Caco-2 (cell line): ENCODE data around the gene DAPK1. TPM values are rescaled to one million over a fixed set of nuclear protein-coding genes. Genes with fewer than 3 reads are reported as not detected.

Experiments used
- BruUV-seq: library from RNA; stranded (reverse); fragments of 400-500 nt; replicated peaks from 2 replicates; lab custom pipeline; 2021; lab: Mats Ljungman, UMichigan
- CTCF ChIA-PET: fragments of 300-600 bp; sonication (Branson Sonifier 250); formaldehyde crosslinking; loops from one replicate; lab custom pipeline; 2022; ENCODE audit warnings: antibody characterized with exemption; lab: Charles Lee
- POLR2A ChIA-PET: fragments of 300-600 bp; sonication (Branson Sonifier 250); formaldehyde crosslinking; loops from one replicate; lab custom pipeline; 2022; ENCODE audit warnings: antibody characterized with exemption; lab: Charles Lee
- DNase-seq, 2 experiments: peaks; one replicate each; pipeline versions ENCODE4 v3.0.0 to v3.0.0-alpha.2; 2020 to 2022
- H3K27me3 ChIP-seq: replicated peaks from 2 replicates; pipeline ENCODE4 v1.6.0; 2011; ENCODE audit warnings: low read length; ENCODE audit not compliant: control insufficient read depth, insufficient read depth
- H3K36me3 ChIP-seq: 2 replicates; pipeline ENCODE4 v1.5.1; 2011; ENCODE audit warnings: low read length; ENCODE audit not compliant: control insufficient read depth, insufficient read depth
- H3K4me1 ChIP-seq: fragments of 250-450 bp; sonication (Bioruptor Pico); 2 replicates; pipeline ENCODE4 v1.5.1; 2020; ENCODE audit warnings: mild to moderate bottlenecking
- H3K4me3 ChIP-seq: 2 replicates; pipeline ENCODE4 v1.5.1; 2011; ENCODE audit warnings: low read depth, mild to moderate bottlenecking, control low read depth, low read length
- H3K9me3 ChIP-seq: fragments of 250-450 bp; sonication (Bioruptor Pico); 2 replicates; pipeline ENCODE4 v1.5.1; 2020; ENCODE audit warnings: mild to moderate bottlenecking, moderate library complexity
- H3K27ac Mint-ChIP-seq: one replicate; pipeline ENCODE4 v1.8.0; 2022; ENCODE audit warnings: mixed read lengths; ENCODE audit not compliant: unreplicated experiment
- H3K27me3 Mint-ChIP-seq: one replicate; pipeline ENCODE4 v1.8.0; 2022; ENCODE audit warnings: mixed read lengths; ENCODE audit not compliant: insufficient read depth, unreplicated experiment
- H3K36me3 Mint-ChIP-seq: one replicate; pipeline ENCODE4 v1.8.0; 2022; ENCODE audit warnings: mild to moderate bottlenecking, mixed read lengths; ENCODE audit not compliant: insufficient read depth, unreplicated experiment
- H3K4me1 Mint-ChIP-seq: one replicate; pipeline ENCODE4 v1.8.0; 2022; ENCODE audit warnings: low read depth, mixed read lengths; ENCODE audit not compliant: unreplicated experiment
- H3K4me3 Mint-ChIP-seq: one replicate; pipeline ENCODE4 v1.8.0; 2022; ENCODE audit warnings: mild to moderate bottlenecking, moderate library complexity, mixed read lengths; ENCODE audit not compliant: unreplicated experiment
- H3K9me3 Mint-ChIP-seq: one replicate; pipeline ENCODE4 v1.8.0; 2022; ENCODE audit warnings: mixed read lengths; ENCODE audit not compliant: unreplicated experiment
- CTCF ChIP-seq, 2 experiments: fragments of 200-600 bp in 1 of 2; IDR thresholded peaks; 1 replicate in 1 of 2; 2 replicates in 1 of 2; pipeline versions ENCODE4 v1.5.1 to v1.8.0; 2011 to 2022; ENCODE audit warnings: antibody characterized with exemption in 1 of 2, control low read depth in 1 of 2, inconsistent platforms in 1 of 2, low read depth in 1 of 2, low read length in 1 of 2, mild to moderate bottlenecking in 1 of 2, moderate library complexity in 1 of 2; ENCODE audit not compliant: insufficient read depth in 1 of 2, severe bottlenecking in 1 of 2, unreplicated experiment in 1 of 2
- intact Hi-C: fragments of 100-400 bp; cut with micrococcal nuclease; formaldehyde crosslinking; loops from one replicate; pipeline ENCODE4 v1.10.0; 2022; ENCODE audit not compliant: unreplicated experiment
- total RNA-seq: library from RNA; stranded (reverse); gene quantifications from 2 replicates; pipeline ENCODE4 v1.2.3, GENCODE V29; 2022

The DAPK1 gene
- total RNA-seq, 1 experiment from 2014 or later = 79.2 TPM

DNA sequence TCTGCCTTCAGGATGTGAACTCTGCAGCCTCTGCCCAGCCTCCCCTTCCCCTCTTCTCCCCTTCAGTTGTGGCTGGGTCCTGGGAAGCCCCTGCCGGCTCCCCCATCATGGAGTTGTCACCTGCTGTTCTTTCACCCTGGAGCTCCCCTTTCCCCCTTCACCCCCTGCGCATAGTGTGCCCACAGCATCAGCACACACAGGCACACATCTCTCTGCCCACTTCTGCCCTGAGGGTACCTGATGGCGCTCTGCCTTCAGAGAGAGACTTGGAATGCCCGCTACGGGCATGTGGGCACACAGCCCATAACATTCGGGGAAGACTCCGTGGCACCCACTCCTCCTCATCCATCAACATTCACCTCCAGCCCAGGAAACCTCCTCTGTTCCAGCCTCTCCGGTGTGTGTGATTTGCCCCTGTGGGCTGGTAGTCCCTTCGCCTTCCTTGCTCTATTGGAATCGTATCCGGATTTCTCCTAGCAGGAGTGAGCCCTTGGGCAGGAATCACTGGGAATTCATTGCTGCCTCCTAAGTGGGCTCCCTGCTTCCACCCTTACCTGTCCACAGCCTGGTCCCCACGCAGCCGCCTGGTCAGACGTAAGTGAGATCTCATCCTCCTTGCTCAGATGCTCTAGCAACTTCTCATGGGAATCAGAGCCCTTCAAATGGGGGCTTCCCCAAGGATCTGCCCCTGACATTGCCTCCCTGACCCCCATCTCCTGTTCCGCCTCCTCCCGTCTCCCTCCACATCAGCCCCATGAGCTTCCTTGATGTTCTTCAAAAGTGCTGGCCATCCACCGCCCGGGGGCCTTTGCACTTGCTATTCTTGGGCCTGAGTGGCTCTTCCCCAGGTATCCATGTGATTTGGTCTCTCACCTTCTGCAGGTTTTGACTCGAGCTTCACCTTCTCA is 166.7 kb downstream of the DAPK1 start:
- Mint-ChIP-seq H3K9me3 (no peaks in the 10 kb centered on the region), H3K27me3 (no peaks in the 10 kb centered on the region), H3K4me3 (no peak overlapping the region), H3K36me3 (peaks cover 61% of the 10 kb centered on the region), H3K4me1 (peaks cover 9% of the 10 kb centered on the region), H3K27ac (no peak overlapping the region)
- Histone ChIP-seq H3K4me3 (no peak overlapping the region), H3K27me3 (no peaks in the 10 kb centered on the region), H3K4me1 (no peaks in the 10 kb centered on the region), H3K9me3 (no peaks in the 10 kb centered on the region), H3K36me3 (no peaks in the 10 kb centered on the region; the same call in none of the 2 replicates)
- BruUV-seq = no TSS peak
- TF ChIP-seq CTCF (IDR thresholded peaks at IDR 0.05; ENCODE audit: insufficient read depth in 1 of 2, low read depth in 1 of 2, low read length in 1 of 2, severe bottlenecking in 1 of 2, unreplicated experiment in 1 of 2) = no peak
- CTCF ChIA-PET = no interaction called here
- DNase-seq = no peak
- intact Hi-C loops = loop anchor here (10.0 kb wide), 1 partner anchor 90 kb away; no protein-coding TSS in a partner anchor
- POLR2A ChIA-PET = no interaction called here

GRCh38 chr9:87665505-87665904 is 167.8 kb downstream of the DAPK1 start:
- Mint-ChIP-seq H3K9me3 (no peaks in the 10 kb centered on the region), H3K4me1 (peaks cover 9% of the 10 kb centered on the region), H3K27ac (no peak overlapping the region), H3K36me3 (peaks cover 60% of the 10 kb centered on the region), H3K4me3 (no peak overlapping the region), H3K27me3 (no peaks in the 10 kb centered on the region)
- Histone ChIP-seq H3K4me3 (no peak overlapping the region), H3K27me3 (no peaks in the 10 kb centered on the region), H3K4me1 (no peaks in the 10 kb centered on the region), H3K9me3 (no peaks in the 10 kb centered on the region), H3K36me3 (no peaks in the 10 kb centered on the region; the same call in none of the 2 replicates)
- ChIA-PET POLR2A (no interaction called here), CTCF (no interaction called here)
- no peak for TF ChIP-seq CTCF (IDR thresholded peaks at IDR 0.05; ENCODE audit: insufficient read depth in 1 of 2, low read depth in 1 of 2, low read length in 1 of 2, severe bottlenecking in 1 of 2, unreplicated experiment in 1 of 2)
- no peak for DNase-seq
- no TSS peak for BruUV-seq
- intact Hi-C loops = loop anchor here (10.0 kb wide), 1 partner anchor 91 kb away; no protein-coding TSS in a partner anchor

DNA sequence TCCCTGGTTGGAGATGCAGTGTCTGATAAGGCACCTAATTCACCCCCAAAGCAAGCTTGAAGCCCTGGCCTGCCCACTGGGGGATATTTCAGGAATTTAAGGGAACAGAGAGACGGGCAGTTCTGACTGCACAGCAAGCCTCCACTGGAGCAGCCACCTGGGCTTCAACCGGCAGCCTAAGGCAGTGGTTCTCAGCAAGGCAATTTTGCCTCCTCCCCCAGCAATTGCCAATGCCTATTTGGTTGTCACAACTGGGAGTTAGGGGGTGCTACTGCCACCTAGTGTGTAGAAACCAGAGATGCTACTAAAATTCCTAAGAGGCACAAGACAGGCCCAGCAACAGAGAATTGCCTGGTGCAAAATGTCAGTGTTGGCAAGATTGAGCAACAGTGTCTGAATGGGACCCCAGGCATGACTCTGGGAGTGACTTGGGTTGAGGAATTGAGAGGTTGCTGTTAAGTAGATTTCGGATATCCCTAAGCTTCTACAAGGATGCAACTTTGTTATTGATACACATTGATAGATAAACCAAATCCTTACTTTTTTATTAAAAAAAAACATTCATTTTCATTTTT is 169.6 kb downstream of the DAPK1 start:
- POLR2A ChIA-PET = no interaction called here
- peak in 1 of 2 experiments; percentile 12 for DNase-seq

More for the DNA sequence above, 169.6 kb downstream of the DAPK1 start:
- intact Hi-C loops = loop anchor here (10.0 kb wide), 1 partner anchor 92 kb away; no protein-coding TSS in a partner anchor
- no peak overlapping the region for H3K4me3 Mint-ChIP-seq
- H3K36me3 Mint-ChIP-seq = peaks cover 66% of the 10 kb centered on the region
- no peaks in the 10 kb centered on the region for H3K27me3 ChIP-seq
- no peaks in the 10 kb centered on the region for H3K9me3 Mint-ChIP-seq
- H3K27me3 Mint-ChIP-seq = no peaks in the 10 kb centered on the region
- TF ChIP-seq CTCF (IDR thresholded peaks at IDR 0.05; ENCODE audit: insufficient read depth in 1 of 2, low read depth in 1 of 2, low read length in 1 of 2, severe bottlenecking in 1 of 2, unreplicated experiment in 1 of 2) = peak in 1 of 2 experiments; percentile 12
- H3K4me1 ChIP-seq = no peaks in the 10 kb centered on the region
- CTCF ChIA-PET = no interaction called here
- peaks cover 9% of the 10 kb centered on the region for H3K4me1 Mint-ChIP-seq
- no TSS peak for BruUV-seq
- no peaks in the 10 kb centered on the region; the same call in none of the 2 replicates for H3K36me3 ChIP-seq
- no peak overlapping the region for H3K4me3 ChIP-seq
- H3K9me3 ChIP-seq = no peaks in the 10 kb centered on the region
- H3K27ac Mint-ChIP-seq = no peak overlapping the region
